ENCODE data around the gene RAPGEF4.

DNA sequence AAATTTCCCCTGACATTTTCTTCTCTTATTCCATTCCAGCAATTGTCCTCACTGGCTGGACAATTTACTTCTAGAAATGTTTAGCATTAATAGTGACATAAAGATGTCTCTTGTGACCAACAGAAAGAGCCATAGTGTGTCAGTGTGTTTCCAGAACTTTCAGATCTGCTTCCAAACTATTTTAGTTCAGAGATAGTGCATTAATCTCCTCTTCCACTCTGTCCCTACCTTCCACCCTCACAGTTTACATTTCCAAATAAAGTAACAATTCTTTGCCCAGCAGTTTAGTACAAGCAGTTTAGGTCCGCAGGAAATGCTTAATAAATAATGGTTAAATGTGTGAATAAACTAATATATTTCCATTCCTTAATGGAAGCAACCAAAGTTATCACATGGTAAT, 24.5 kb upstream of the RAPGEF4 start:
- TF ChIP-seq CTCF (IDR thresholded peaks at IDR 0.05) = no peak
- no peak for TF ChIP-seq EZH2 (IDR thresholded peaks at IDR 0.05; ENCODE audit: borderline replicate concordance, insufficient read depth, low read depth, low read length, poor library complexity, severe bottlenecking)

Measured in B cell (primary cell).